Fibroblast of skin of scalp (primary cell): ENCODE results near the gene CMTM2.
"Not testable (repeated sequence)": the region's sequence is repeated elsewhere in the genome, so short reads cannot be mapped to it uniquely, and the experiment has no call there.

Experiments used
- DNase-seq: peaks from one replicate; pipeline ENCODE4 v3.0.0-alpha.2; 2013

CMTM2 gene

DNA sequence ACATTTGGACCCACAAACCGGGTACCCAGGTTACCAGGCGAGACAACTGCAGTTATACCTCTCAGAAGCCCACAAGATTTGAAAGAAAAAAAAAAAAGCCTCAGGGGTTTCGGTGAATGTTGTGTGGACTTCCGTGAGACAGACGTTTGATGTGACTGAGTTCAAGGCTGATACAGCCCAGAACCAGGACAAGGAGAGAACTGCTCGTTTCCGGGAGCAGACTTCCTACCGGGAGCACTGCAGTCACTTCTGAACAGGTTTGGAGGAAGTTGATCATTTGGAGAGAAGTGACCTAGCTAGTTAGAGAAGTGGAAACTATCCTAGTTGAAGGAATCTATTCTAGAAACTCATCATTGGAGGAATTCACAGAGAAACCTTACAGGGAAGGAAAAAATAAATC lies 26.0 kb upstream of the CMTM2 start:
- no peak for DNase-seq

DNA sequence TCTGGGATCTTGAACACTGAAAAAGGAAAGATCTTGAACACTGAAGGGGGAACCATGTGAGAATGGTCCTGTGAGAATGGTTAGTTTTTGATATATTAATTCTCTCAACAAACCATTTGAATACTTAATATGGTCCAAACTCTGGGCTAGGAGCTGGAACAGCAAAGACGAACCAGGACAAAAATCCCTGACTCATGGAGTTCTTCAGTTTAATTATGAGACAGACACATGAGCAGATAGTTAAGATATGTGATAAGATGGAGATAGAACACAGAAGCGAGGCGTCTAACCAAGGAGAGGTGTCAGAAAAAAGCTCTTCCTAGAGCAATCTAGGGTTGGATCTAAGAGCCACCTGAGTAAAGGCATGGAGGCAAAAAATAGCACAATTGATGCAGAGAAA lies 25.2 kb upstream of the CMTM2 start:
- DNase-seq: no peak

GRCh38 chr16:66554495-66554894 lies 24.8 kb upstream of the CMTM2 start:
- no peak for DNase-seq

GRCh38 chr16:66560107-66560506 lies 19.2 kb upstream of the CMTM2 start:
- no peak for DNase-seq

DNA sequence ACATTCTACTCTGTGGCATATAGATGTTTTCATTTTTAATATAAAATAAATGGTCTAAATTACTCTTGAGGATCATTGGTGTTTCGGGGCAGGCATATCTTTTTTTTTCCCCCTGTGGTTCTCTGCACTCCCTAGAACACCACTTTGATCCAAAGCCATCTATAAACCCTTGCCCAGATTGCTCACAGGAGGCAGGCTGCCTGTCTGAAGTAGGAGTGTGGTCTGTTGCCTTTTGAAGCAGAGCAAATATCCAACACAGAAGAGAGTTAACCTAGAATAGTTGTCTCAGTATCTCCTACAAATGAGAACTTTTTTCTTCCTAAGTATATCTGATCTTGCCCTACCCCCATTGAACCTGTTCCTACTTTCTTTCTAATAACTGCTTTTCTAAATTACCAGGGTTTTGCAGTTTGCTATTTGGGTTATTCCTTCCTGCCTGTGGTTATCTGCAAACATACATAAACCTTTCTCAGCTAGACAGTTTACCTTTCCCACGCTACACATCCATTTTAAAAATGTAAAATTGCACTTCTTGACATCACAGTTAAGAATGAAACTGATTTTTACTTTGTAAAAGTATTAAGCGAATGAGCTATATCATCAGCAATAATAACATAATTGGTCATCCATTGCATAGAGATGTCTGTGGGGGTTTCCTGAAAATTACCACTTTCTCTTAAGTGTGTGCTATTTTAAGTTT lies 17.7 kb upstream of the CMTM2 start:
- no peak for DNase-seq

DNA sequence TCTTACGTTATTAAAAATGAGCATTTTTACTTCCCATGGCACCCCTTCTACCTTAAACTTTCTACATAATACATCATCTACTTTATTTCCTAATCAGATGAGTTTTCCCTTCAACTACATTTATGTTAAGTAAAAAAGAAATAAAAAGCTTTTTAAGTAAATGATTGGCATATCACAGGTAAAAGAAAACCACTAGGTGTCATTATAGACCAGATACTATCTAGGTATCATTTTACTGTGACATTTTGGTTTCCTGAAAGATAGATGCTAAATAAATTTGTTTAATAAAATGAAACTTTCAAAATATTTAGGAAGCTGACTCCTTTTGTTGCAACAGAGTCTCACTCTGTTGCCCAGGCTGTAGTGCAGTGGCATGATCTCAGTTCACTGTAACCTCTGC lies 16.9 kb upstream of the CMTM2 start:
- DNase-seq: no peak

GRCh38 chr16:66562986-66563385 lies 16.3 kb upstream of the CMTM2 start:
- no peak for DNase-seq

DNA sequence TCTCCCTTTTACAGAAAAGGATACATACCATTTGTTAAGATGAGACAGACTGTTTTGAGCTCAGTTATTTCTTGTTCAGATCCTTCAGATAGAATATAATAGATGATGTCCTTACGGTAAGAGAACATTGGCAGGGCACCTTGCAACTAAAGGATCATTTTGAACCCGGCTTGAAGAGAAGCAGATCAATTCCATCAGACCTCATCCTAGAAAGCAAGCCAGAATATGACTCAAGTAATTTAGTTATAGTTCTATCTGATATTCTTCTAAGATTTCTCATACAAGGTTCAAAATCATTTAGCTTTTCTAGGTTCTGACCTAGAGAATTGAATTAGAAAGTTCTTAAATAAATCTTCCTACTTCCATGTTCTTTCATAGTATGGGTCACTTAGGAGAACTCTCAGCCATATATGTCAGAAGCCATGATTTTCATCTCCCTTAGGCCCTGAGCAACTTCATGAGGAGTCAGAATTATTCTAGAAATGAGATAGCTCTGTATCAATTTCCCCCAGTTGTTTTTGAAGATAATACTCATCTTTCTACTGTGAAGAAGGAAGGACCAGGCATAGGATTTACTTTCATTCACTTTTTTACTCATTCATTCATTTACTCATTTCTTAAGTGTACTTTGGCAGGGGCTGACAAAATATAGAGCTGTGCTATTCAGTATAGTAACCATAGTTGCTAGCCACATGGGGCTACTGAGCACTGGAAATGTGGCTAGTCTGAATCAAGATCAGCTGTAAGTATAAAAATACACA lies 15.5 kb upstream of the CMTM2 start:
- no peak for DNase-seq

DNA sequence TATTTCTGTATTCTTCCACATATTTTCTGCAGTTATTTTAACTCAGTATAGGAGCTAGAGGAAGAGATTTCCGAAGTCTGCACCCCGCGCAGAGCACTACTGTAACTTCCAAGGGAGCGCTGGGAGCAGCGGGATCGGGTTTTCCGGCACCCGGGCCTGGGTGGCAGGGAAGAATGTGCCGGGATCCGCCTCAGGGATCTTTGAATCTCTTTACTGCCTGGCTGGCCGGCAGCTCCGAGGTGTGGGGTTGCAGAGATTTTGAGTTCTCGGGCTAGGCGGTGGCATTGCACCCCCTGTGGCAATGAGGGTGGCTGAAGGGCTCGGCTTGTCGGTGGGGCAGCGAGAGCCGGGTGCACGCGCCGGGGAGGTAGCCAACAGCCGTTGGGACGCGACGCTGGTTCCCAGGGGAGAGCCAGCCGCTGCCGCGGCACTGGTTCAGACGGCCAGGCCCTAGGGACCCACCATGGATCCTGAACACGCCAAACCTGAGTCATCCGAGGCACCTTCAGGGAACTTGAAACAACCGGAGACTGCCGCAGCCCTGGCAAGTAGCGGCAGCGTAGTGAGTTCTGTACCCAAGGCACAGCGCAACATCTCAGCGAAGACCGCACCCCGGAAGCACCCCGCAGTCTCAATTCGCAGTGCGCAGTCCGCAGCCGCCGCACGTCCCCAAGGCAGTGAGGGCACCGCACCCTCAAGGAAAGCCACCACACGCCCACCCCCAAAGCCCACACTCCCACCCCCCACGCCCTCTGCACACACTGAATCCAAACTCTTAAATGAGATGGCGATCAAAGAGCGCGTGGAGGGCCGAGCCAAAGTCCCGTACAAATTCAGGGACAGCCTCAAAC lies 13.0 kb upstream of the CMTM2 start, which contains the start of gene CMTM1:
Gene CMTM1, plus strand, starts transcription at position 389 of the 851 bp plus-strand sequence. Its CDS starts 75 bp downstream, at position 464.
- no peak for DNase-seq

DNA sequence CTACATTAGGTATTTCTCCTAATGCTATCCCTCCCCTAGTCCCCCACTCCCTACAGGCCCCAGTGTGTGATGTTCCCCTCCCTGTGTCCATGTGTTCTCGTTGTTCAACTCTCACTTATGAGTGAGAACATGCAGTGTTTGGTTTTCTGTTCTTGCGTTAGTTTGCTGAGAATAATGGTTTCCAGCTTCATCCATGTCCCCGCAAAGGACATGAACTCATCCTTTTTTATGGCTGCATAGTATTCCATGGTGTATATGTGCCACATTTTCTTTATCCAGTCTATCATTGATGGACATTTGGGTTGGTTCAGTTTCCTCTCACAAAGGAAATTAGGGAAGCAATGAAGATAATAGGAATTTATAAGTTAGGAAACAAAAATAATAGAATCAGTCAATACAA lies 12.0 kb upstream of the CMTM2 start:
- not testable (repeated sequence) for DNase-seq

DNA sequence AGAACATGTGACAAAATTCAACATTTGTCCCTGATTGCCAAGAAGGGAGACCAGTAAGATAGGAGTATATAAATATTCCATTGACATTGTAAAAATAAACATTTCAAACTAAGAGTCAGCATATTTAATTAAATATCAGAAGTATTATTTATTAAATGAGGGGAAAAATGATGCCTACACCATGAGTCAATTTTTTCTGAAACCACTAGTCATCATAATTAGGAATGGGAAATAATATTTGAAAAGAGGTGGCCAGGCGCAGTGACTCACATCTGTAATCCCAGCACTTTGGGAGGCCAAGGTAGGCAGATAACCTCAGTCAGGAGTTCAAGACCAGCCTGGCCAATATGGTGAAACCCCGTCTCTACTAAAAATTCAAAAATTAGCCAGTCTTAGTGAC lies 10.9 kb upstream of the CMTM2 start:
- peak; percentile 35 for DNase-seq

GRCh38 chr16:66569131-66569530 lies 10.1 kb upstream of the CMTM2 start:
- DNase-seq: peak; percentile 40

GRCh38 chr16:66569827-66570405 lies 9.3 kb upstream of the CMTM2 start:
- peak; percentile 63 for DNase-seq

DNA sequence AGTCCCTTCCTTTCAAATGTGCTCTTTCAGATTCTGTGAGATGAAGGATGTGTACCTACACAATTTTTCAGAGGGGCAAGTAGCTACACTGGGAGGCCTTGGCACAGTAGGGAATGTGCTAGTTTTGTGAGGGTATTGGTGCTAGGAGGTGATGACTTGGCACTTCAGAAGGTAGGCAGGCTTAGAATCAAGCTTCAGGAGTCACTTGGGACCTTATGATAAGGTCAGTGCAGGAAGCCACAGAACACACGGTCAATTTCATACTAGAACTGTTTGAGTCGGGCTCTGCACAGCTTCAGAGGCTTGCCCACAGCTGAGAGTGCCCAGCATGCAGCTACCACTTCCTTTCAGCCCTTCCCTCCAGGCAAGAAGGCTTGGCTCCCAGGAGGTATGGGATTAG lies 6.9 kb upstream of the CMTM2 start:
- no peak for DNase-seq

DNA sequence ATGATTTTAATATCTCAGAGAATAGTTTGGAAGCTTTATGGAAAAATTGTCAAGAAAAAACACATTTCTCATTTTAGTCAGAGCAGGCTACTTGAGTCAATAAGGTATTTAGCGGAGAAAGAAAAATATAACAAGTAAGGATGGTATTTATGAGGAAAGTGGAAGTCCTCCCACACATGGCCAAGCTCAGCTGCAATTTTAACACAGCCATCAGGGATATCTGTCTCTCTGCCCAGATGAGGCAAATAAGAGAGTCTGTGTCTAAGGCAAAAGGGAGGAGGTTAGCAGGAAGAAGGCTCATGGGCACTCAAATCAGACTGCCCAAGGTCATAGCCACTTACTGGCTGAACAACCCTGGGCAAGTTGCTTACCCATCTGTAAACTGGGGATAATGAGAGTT lies 5.2 kb upstream of the CMTM2 start:
- DNase-seq: no peak

DNA sequence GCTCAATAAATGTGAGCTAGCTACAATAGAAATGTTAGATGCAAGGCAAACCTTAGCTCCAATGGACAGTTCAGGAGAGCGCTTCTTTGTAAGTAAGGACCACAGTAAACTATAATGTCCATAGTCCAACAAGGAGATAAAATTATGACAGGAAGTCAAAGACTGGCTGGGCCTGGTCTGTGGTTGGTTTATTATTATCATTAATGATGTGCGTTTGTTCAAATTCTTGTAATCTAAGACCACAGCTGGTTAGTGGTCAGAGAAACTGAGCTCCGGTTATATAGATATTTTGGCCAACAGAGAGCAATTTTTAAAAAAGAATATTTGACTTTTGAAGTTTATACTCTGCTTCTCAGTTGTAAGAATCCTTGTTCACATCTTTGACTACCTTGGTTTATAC lies 4.7 kb upstream of the CMTM2 start:
- DNase-seq: no peak

DNA sequence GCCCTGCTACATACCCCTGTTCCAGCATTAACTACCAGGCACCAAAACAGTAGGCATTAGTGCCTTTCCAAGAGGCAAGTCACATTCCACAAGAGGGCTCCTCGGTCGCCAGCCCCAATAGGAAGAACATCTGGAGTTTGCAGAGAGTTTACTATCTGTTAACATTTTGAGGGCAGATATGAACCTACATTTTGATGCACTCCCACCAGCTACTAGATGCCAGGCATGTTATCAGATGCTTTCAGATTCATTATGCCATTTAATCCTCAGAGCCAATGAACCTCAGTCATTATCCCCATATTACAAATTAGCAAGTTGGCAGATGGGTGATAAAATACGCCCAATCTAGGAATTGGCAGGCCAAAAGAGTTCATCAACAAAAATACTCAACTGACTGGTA lies 4.2 kb upstream of the CMTM2 start:
- no peak for DNase-seq

DNA sequence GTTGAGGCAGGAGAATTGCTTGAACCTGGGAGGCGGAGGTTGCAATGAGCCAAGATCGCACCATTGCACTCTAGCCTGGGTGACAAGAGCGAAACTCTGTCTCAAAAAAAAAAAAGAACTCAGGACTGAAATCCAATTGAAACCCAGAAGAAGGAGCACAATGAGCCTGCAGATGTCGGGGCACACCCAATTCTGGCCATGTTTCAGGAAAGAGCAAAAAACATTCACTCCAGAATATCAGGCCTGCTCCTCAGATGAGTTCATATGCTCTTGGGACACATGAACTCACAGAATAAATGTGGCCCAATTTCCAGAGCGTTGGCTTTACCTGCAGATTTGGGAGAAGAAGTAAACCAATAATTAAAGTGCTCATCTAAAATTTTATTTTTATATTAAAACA lies 3.0 kb upstream of the CMTM2 start:
- no peak for DNase-seq

- peak; percentile 75 for DNase-seq
Measured at GRCh38 chr16:66580605-66581209, 1.4 kb downstream of the CMTM2 start.

DNA sequence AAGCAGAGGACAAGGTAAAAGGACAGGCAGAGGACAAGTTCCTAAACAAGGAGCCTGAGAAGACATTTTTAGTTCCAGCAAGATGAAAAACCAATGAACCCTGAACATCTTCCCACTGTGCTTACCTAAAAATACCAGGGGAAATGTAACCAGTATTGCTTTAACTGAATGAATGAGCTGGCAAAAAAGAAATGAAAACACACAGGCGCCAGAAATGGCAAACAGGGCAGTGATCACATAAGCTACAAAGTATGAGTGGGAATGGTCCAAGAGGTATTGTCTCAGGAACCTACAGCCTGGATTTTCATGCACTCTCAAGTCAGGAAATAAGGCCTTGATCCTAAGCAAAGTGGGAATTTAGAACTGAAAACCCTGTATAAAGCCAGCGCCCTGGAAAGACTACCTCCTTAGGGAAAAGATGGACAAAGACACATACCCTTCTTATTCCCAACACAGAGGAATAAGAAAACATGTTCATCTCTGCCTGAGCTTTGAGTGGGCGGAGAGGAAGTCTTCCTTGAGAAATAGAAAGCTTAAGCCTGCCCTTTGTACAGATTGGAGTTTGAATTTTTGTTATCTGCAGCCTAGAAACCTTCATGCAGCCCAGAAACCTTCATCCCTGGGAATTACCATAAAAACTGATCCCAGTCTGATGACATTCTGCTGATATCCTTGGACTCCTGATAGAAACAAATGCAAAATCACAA lies 2.1 kb downstream of the CMTM2 start:
- no peak for DNase-seq

GRCh38 chr16:66585481-66586239 lies 6.4 kb downstream of the CMTM2 start:
- DNase-seq: no peak
